ENCODE results near the gene MGRN1. TPM values are rescaled to one million over a fixed set of nuclear protein-coding genes. Genes with fewer than 3 reads are reported as not detected.

Gene MGRN1
- total and polyA plus RNA-seq, 9 donors, result 21.5 to 94.2 (median 61.1) TPM

DNA sequence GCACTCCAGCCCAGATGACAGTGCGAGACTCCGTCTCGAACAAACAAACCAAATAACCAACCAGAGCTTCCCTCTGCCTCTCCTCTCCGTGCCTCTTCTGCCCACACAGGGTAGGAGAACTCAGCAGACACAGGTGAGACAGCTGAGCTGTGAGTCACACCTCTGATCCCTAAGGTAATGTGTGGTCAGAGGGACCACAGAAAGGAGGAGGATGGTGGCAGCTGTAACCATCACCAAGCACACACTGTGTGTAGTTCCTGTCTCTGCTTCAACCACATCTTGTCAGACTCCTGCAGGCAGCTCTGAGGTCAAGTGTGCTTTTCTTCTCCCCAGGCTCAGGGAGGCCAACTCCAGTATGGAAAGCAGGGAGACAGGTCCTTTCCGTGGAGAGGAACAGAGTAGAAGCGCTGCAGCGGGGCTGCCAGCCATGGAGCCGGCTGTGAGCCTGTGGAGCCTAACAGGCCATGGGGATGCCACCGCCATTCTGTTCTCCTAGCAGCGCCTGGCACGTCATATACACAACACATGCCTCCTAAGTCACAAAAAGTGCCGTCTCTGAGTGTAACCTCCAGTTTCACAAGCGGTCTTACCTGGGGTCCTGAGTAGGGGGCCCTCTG lies 75.9 kb downstream of the MGRN1 start:
- DNase-seq, result no peak
- Histone ChIP-seq H3K36me3 (no peaks in the 10 kb centered on the region), H3K4me1 (ENCODE audit: insufficient read depth) (no peaks in the 10 kb centered on the region), H3K27me3 (no peaks in the 10 kb centered on the region), H3K4me3 (no peak overlapping the region), H3K9me3 (no peaks in the 10 kb centered on the region), H3K27ac (no peak overlapping the region)
- TF ChIP-seq POLR2A (IDR thresholded peaks at IDR 0.05) (no peak), EP300 (IDR thresholded peaks at IDR 0.05) (no peak)
- TF ChIP-seq, protein P1, sequence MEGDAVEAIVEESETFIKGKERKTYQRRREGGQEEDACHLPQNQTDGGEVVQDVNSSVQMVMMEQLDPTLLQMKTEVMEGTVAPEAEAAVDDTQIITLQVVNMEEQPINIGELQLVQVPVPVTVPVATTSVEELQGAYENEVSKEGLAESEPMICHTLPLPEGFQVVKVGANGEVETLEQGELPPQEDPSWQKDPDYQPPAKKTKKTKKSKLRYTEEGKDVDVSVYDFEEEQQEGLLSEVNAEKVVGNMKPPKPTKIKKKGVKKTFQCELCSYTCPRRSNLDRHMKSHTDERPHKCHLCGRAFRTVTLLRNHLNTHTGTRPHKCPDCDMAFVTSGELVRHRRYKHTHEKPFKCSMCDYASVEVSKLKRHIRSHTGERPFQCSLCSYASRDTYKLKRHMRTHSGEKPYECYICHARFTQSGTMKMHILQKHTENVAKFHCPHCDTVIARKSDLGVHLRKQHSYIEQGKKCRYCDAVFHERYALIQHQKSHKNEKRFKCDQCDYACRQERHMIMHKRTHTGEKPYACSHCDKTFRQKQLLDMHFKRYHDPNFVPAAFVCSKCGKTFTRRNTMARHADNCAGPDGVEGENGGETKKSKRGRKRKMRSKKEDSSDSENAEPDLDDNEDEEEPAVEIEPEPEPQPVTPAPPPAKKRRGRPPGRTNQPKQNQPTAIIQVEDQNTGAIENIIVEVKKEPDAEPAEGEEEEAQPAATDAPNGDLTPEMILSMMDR (IDR thresholded peaks at IDR 0.05), result no peak
- intact Hi-C loops (cut with DNase I), result no loop called here
- WGBS, 3 donors, result 92 to 94% (median 93%) methylated on average over 13 of the region's 13 CpGs

DNA sequence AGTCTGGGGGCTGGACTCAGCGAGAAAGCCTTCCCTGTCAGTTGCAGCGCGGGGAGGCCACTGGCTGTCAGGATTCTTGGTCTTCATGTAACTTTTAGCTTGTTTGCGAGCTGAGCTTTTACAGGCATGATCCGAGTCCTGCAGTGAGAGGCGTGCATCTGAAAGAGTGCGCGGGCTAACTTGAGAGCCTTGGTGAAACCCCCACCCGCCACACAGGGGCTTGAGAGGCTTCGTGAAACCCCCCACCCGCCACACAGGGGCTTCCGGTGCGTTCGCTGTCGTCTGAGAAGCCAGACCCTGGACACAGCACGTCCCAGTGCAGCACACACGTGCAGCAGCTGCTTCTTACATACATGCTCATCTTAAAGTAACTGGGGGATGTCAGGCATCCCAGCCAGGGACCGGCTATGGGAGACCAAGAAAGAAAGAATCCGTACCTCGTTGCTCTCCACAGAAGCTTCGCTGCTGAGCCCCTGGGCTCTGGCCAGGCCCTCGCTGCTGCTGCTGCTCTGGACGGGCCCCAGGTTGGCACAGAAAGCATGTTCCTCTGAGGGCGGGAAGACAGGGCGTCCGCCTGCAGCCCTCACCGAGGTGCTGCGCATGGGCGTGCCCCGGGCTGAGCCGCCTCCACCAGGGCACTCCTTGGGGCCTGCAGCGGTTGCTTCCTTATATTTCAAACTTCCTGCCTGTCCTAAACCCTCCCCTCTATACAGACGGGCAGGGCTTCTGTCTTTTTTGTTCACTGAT lies 76.5 kb downstream of the MGRN1 start:
- DNase-seq, result no peak
- no peak overlapping the region for H3K4me3 ChIP-seq
- H3K4me1 ChIP-seq (ENCODE audit: insufficient read depth), result no peaks in the 10 kb centered on the region
- intact Hi-C loops (cut with DNase I), result no loop called here
- H3K27ac ChIP-seq, result no peak overlapping the region
- TF ChIP-seq EP300 (IDR thresholded peaks at IDR 0.05) (no peak), POLR2A (IDR thresholded peaks at IDR 0.05) (no peak)
- TF ChIP-seq, protein P1 (IDR thresholded peaks at IDR 0.05), result no peak
- no peaks in the 10 kb centered on the region for H3K27me3 ChIP-seq
- H3K9me3 ChIP-seq, result no peaks in the 10 kb centered on the region
- H3K36me3 ChIP-seq, result no peaks in the 10 kb centered on the region
- WGBS, 3 donors, result 86 to 91% (median 88%) methylated on average over 32 to 33 of the region's 33 CpGs

DNA sequence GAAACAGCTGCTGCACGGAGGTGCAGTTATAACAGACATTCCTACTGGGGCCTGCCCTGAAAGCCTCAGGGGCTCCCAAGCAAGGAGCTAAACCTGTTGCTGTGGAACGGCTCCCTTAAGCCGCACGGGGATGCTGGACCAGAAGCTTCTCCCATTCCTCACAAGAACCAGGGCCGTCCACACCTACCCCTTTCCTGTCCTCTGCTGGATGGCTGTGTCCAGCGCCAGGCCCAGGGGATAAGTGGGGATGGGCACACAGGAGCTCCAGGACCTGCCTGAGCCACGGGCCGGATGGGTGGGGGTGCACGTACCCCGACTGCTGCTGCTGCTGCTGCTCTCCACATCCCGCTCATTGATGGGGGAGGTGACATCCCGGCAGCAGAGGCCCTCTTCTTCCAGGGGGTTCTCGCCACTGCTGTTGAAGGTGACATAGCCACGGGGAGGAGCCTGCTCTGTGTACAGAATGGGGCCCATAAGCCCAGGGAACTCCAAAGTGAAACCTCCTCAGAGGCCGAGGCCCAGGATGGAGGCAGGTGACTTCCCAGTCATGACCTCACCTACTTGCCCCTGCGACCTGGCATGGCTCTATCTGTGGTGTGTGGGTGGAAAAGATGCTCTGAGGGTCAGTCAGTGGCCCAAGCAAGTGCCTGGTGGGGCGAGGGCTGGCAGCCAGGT lies 77.3 kb downstream of the MGRN1 start:
- Histone ChIP-seq H3K27ac (no peak overlapping the region), H3K9me3 (no peaks in the 10 kb centered on the region), H3K36me3 (no peaks in the 10 kb centered on the region), H3K4me1 (ENCODE audit: insufficient read depth) (no peaks in the 10 kb centered on the region), H3K4me3 (no peak overlapping the region), H3K27me3 (no peaks in the 10 kb centered on the region)
- TF ChIP-seq, protein P1 (IDR thresholded peaks at IDR 0.05), result no peak
- intact Hi-C loops (cut with DNase I), result no loop called here
- no peak for DNase-seq
- 85 to 89% (median 86%) methylated on average over 17 of the region's 17 CpGs for WGBS, 3 donors

DNA sequence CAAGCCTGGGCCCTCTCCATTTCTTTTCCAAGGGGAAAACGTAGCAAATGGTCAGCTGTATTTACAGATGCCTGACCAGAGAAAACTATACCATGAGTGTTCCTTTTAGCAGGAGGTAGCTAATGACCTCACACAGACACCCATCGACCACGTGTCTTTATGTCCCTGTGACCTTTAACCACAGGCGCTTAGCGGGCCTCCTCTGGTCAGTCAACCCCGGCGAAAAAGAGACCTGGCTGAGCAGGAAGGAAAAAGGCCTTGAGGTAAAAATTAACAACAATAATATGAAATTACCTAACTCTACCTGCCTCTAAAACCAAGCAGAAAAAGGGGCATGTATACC lies 77.8 kb downstream of the MGRN1 start:
- 64 to 69% (median 68%) methylated on average over 7 of the region's 7 CpGs for WGBS, 3 donors
- no peak overlapping the region for H3K4me3 ChIP-seq
- no peak for DNase-seq
- H3K27me3 ChIP-seq, result no peaks in the 10 kb centered on the region
- no peaks in the 10 kb centered on the region for H3K36me3 ChIP-seq
- intact Hi-C loops (cut with DNase I), result no loop called here
- H3K4me1 ChIP-seq (ENCODE audit: insufficient read depth), result no peaks in the 10 kb centered on the region
- H3K27ac ChIP-seq, result no peak overlapping the region
- no peak for TF ChIP-seq EP300 (IDR thresholded peaks at IDR 0.05)
- TF ChIP-seq POLR2A (IDR thresholded peaks at IDR 0.05), result no peak
- TF ChIP-seq, protein P1 (IDR thresholded peaks at IDR 0.05), result no peak
- no peaks in the 10 kb centered on the region for H3K9me3 ChIP-seq

Data from ovary (tissue), 9 donors.